HG02678 (cell line): ENCODE results near the gene COMMD3.

Experiments
- ATAC-seq: cut with Tn5 transposase; IDR thresholded peaks from one replicate; pipeline ENCODE4 v1.9.1; 2021; ENCODE audit warnings: mild to moderate bottlenecking, moderate library complexity; ENCODE audit not compliant: unreplicated experiment

COMMD3 gene

GRCh38 chr10:22365644-22366434 is 49.7 kb downstream of the COMMD3 start:
- ATAC-seq = no peak

DNA sequence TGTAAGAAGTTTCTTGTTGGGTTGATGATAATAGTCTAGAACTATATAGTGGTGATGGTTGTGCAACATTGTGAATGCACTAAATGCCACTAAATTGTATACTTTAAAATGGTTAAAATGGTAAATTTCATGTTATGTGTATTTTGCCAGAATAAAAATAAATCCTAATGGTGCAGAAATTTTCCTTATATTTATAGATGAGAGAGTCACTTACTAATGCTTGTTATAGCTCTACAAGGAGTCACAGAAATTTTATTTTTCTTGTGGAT is 50.2 kb downstream of the COMMD3 start:
- ATAC-seq = no peak

- no peak for ATAC-seq
Measured at GRCh38 chr10:22366771-22367170, 50.6 kb downstream of the COMMD3 start.

DNA sequence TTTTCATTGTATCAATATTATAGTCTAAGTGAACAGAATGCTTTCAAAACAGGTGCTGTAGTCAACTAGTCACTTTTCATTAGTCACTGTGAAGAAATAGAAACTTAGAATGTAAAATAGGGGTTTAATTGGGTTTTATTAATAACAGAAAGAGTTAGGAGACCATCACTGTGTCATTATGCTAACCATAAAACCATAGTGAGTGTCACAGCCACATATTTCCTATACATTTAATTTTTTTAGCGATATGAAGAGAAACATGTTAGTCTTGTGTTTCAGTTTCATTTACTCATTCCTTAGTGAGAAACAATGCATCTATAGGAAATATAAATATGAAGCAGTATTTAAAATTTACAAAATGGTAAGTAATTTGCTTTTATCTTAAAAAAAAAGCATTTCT is 51.3 kb downstream of the COMMD3 start:
- ATAC-seq = no peak

DNA sequence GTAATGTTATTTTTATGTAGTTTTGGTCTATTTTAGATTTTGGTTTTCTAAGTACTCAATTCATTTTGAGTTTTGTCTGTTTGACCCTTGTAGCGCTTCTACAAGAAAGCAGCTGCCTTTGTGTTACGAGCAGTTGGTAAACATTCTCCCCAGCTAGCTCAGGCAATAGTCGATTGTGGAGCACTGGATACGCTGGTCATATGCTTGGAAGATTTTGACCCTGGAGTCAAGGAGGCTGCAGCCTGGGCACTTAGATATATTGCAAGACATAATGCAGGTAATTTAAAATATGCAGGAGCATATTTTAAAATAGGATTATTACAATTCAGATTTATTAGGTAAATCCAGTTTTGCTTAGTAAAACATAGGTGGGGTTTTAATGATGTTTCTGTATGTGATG is 52.2 kb downstream of the COMMD3 start:
- no peak for ATAC-seq

DNA sequence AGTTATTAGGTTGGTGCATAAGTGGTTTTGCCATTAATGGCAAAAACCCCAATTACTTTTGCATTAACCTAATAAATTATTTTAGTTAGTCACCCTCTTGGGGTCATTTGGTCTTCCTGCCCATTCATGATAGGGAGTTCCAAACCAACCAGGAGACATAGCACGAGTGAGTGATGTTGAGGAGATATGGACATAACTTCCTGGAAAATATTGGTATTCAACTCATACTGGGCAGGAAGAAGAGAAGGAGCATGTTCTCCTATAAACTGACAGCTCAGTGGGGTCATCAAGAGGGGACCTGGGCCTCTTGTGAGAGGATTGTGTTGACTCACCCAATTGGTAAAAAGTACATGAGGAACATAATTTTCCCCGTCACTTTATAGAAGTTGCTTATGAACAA is 52.8 kb downstream of the COMMD3 start:
- ATAC-seq = no peak

- ATAC-seq = no peak
Measured at GRCh38 chr10:22369434-22370072, 53.4 kb downstream of the COMMD3 start.
